HG03175 (cell line): ENCODE data around the gene HES4.

ENCODE experiments used
- ATAC-seq: cut with Tn5 transposase; IDR thresholded peaks from one replicate; pipeline ENCODE4 v1.9.1; 2021; ENCODE audit warnings: mild to moderate bottlenecking, moderate library complexity; ENCODE audit not compliant: unreplicated experiment

HES4 gene

GRCh38 chr1:999725-1000356, at the start of gene HES4:
Gene HES4, minus strand, starts transcription at chr1:1000097. Its CDS starts 124 bp downstream, at chr1:999973.
- ATAC-seq, result no peak

GRCh38 chr1:1048765-1049164, 48.9 kb upstream of the HES4 start:
- no peak for ATAC-seq

- no peak for ATAC-seq
Measured at GRCh38 chr1:1047963-1048362, 48.1 kb upstream of the HES4 start.

GRCh38 chr1:1047407-1047806, 47.5 kb upstream of the HES4 start:
- no peak for ATAC-seq

GRCh38 chr1:1046767-1047166, 46.9 kb upstream of the HES4 start:
- ATAC-seq, result no peak

- ATAC-seq, result no peak
Measured at GRCh38 chr1:1046243-1046642, 46.3 kb upstream of the HES4 start.

- no peak for ATAC-seq
Measured at GRCh38 chr1:1045129-1045528, 45.2 kb upstream of the HES4 start.

- no peak for ATAC-seq
Measured at GRCh38 chr1:1044455-1045078, 44.7 kb upstream of the HES4 start.

- no peak for ATAC-seq
Measured at GRCh38 chr1:1043921-1044320, 44.0 kb upstream of the HES4 start.

GRCh38 chr1:1043411-1043810, 43.5 kb upstream of the HES4 start:
- ATAC-seq, result no peak

- ATAC-seq, result no peak
Measured at GRCh38 chr1:1042835-1043234, 42.9 kb upstream of the HES4 start.

- ATAC-seq, result no peak
Measured at GRCh38 chr1:1041873-1042272, 42.0 kb upstream of the HES4 start.

- ATAC-seq, result peak; percentile 5
Measured at GRCh38 chr1:1041092-1041523, 41.2 kb upstream of the HES4 start.

GRCh38 chr1:1040004-1040991, 40.4 kb upstream of the HES4 start:
- ATAC-seq, result peak; percentile 52

- ATAC-seq, result no peak
Measured at GRCh38 chr1:1039145-1039910, 39.4 kb upstream of the HES4 start.

- peak; percentile 60 for ATAC-seq
Measured at GRCh38 chr1:1038694-1039093, 38.8 kb upstream of the HES4 start.

- ATAC-seq, result no peak
Measured at GRCh38 chr1:1037366-1038327, 37.8 kb upstream of the HES4 start.

GRCh38 chr1:1035291-1035943, 35.5 kb upstream of the HES4 start:
- ATAC-seq, result no peak

- ATAC-seq, result no peak
Measured at GRCh38 chr1:1034439-1034781, 34.5 kb upstream of the HES4 start.
